HepG2 (cell line): ENCODE results near the gene BARHL2. TPM values are rescaled to one million over a fixed set of nuclear protein-coding genes. Genes with fewer than 3 reads are reported as not detected.

Source experiments
- ATAC-seq: fragments of 200-7000 bp; cut with Tn5 transposase; 3 replicates; pipeline ENCODE4 v1.9.1; 2020; ENCODE audit warnings: mild to moderate bottlenecking, moderate library complexity
- BruUV-seq: library from RNA; stranded (reverse); fragments of 400-500 nt; replicated peaks from 2 replicates; lab custom pipeline; 2021; lab: Mats Ljungman, UMichigan
- CTCF ChIA-PET: fragments of 300-600 bp; formaldehyde crosslinking; extraction: SDS; loops from one replicate; lab custom pipeline; 2021; ENCODE audit warnings: low total read pairs, inconsistent platforms, low intra/inter-chr PET ratio; lab: Yijun Ruan, JAX
- POLR2A ChIA-PET: fragments of 350-600 bp; sonication (Branson Sonifier 250); formaldehyde crosslinking; loops from one replicate; lab custom pipeline; 2020; ENCODE audit warnings: antibody characterized with exemption, inconsistent platforms; lab: Yijun Ruan, JAX
- DNase-seq: peaks from one replicate; pipeline ENCODE4 v3.0.0-alpha.2; 2015; ENCODE audit warnings: low spot score
- FAIRE-seq: peaks from 3 replicates; lab custom pipeline; 2011; peaks lifted over from hg19 to GRCh38; lab: Jason Lieb, UNC
- H2AFZ ChIP-seq: one replicate; pipeline ENCODE4 v1.6.1; 2011; ENCODE audit warnings: low read length, inconsistent platforms
- H3K27ac ChIP-seq: fragments of 300-600 bp; 3 replicates; pipeline ENCODE4 v1.8.0; 2011; ENCODE audit warnings: mixed run types, mild to moderate bottlenecking, mixed read lengths, low read length, inconsistent platforms; ENCODE audit not compliant: insufficient read depth; ENCODE audit errors: extremely low read length
- H3K27me3 ChIP-seq, 2 experiments: fragments of 200-600 bp in 1 of 2; 2 replicates in 1 of 2; 3 replicates in 1 of 2; pipeline versions ENCODE4 v1.6.0 to v1.8.0; 2011; ENCODE audit warnings: low read length in 2 of 2, mild to moderate bottlenecking in 2 of 2, moderate library complexity in 2 of 2, inconsistent platforms in 1 of 2; ENCODE audit not compliant: insufficient read depth in 2 of 2, control insufficient read depth in 1 of 2
- H3K36me3 ChIP-seq, 2 experiments: fragments of 200-600 bp in 1 of 2; replicated peaks in 1 of 2; 2 replicates in 1 of 2; 3 replicates in 1 of 2; pipeline versions ENCODE4 v1.5.1 to v1.8.0; 2011; ENCODE audit warnings: low read length in 2 of 2, inconsistent platforms in 1 of 2; ENCODE audit not compliant: insufficient read depth in 2 of 2, control insufficient read depth in 1 of 2
- H3K4me1 ChIP-seq: 2 replicates; pipeline ENCODE4 v1.5.1; 2012; ENCODE audit warnings: low read length, inconsistent platforms; ENCODE audit not compliant: insufficient read depth
- H3K4me2 ChIP-seq: 2 replicates; pipeline ENCODE4 v1.6.0; 2011; ENCODE audit warnings: low read depth, low read length, inconsistent platforms
- H3K4me3 ChIP-seq, 3 experiments: fragments of 200-600 bp in 1 of 3; sonication (generic), shearing (Covaris generic) in 1 of 3; replicated peaks in 1 of 3; 2 replicates each; pipeline ENCODE4 v1.5.1; 2011 to 2016; ENCODE audit warnings: low read length in 3 of 3, inconsistent platforms in 2 of 3, low read depth in 2 of 3, mild to moderate bottlenecking in 2 of 3, control low read depth in 1 of 3, mixed read lengths in 1 of 3; ENCODE audit not compliant: insufficient read depth in 1 of 3
- H3K79me2 ChIP-seq: one replicate; pipeline ENCODE4 v1.6.1; 2011; ENCODE audit warnings: low read length, inconsistent platforms; ENCODE audit not compliant: insufficient read depth
- H3K9ac ChIP-seq: 2 replicates; pipeline ENCODE4 v1.6.0; 2011; ENCODE audit warnings: mild to moderate bottlenecking, low read depth, low read length, inconsistent platforms; ENCODE audit not compliant: insufficient read depth
- H3K9me3 ChIP-seq: 2 replicates; pipeline ENCODE4 v1.5.1; 2012; ENCODE audit warnings: mild to moderate bottlenecking, low read length
- H4K20me1 ChIP-seq: 2 replicates; pipeline ENCODE4 v1.6.0; 2011; ENCODE audit warnings: inconsistent platforms, mild to moderate bottlenecking, low read length, moderate library complexity; ENCODE audit not compliant: insufficient read depth
- ARID2 ChIP-seq: sonication (generic); formaldehyde crosslinking; IDR thresholded peaks from 2 replicates; pipeline ENCODE4 v1.8.1; 2022; ENCODE audit warnings: mild to moderate bottlenecking, missing genetic modification reagents, borderline replicate concordance
- BATF2 ChIP-seq: sonication (generic); formaldehyde crosslinking; IDR thresholded peaks from 2 replicates; pipeline ENCODE4 v1.8.0; 2022; ENCODE audit warnings: mild to moderate bottlenecking, missing genetic modification reagents, moderate library complexity
- BCLAF1 ChIP-seq: fragments of 450-650 bp; IDR thresholded peaks from 2 replicates; pipeline ENCODE4 v1.6.1; 2017; ENCODE audit warnings: mild to moderate bottlenecking
- CENPX ChIP-seq: sonication (generic); formaldehyde crosslinking; IDR thresholded peaks from 2 replicates; pipeline ENCODE4 v1.9.0; 2021; ENCODE audit warnings: mild to moderate bottlenecking, missing genetic modification reagents, moderate library complexity
- FOXO4 ChIP-seq: sonication (generic); formaldehyde crosslinking; conservative IDR thresholded peaks from 2 replicates; pipeline ENCODE4 v1.8.1; 2023; ENCODE audit warnings: missing genetic modification reagents
- GATA4 ChIP-seq: sonication (generic); IDR thresholded peaks from 2 replicates; pipeline ENCODE4 v1.6.1; 2016; ENCODE audit warnings: antibody characterized with exemption, low read depth, borderline replicate concordance
- MEF2D ChIP-seq: sonication (generic); formaldehyde crosslinking; IDR thresholded peaks from 2 replicates; pipeline ENCODE4 v1.5.1; 2020; ENCODE audit warnings: mild to moderate bottlenecking, missing genetic modification reagents
- NFYB ChIP-seq: sonication (generic); formaldehyde crosslinking; IDR thresholded peaks from 2 replicates; pipeline ENCODE4 v1.4.0; 2020; ENCODE audit warnings: missing genetic modification reagents
- PAWR ChIP-seq: sonication (generic); formaldehyde crosslinking; IDR thresholded peaks from 2 replicates; pipeline ENCODE4 v1.4.0; 2020; ENCODE audit warnings: missing genetic modification reagents, mild to moderate bottlenecking, borderline replicate concordance
- PCBP1 ChIP-seq: fragments of 200-400 bp; formaldehyde crosslinking; IDR thresholded peaks from 2 replicates; pipeline ENCODE4 v1.6.1; 2017; ENCODE audit warnings: mild to moderate bottlenecking, low read depth, low read length, borderline replicate concordance
- PCBP2 ChIP-seq: fragments of 200-400 bp; formaldehyde crosslinking; optimal IDR thresholded peaks from 2 replicates; pipeline ENCODE3; 2018; ENCODE audit warnings: low read length, low read depth; ENCODE audit not compliant: poor library complexity, severe bottlenecking
- RBM39 ChIP-seq: fragments of 200-400 bp; formaldehyde crosslinking; IDR thresholded peaks from one replicate; pipeline ENCODE4 v1.6.1; 2018; ENCODE audit warnings: antibody characterized with exemption, mild to moderate bottlenecking, low read depth, low read length; ENCODE audit not compliant: poor library complexity, severe bottlenecking
- SP4 ChIP-seq: sonication (generic); formaldehyde crosslinking; IDR thresholded peaks from 2 replicates; pipeline ENCODE4 v1.8.1; 2023; ENCODE audit warnings: mild to moderate bottlenecking, missing genetic modification reagents
- SRSF1 ChIP-seq: fragments of 200-400 bp; formaldehyde crosslinking; optimal IDR thresholded peaks from 2 replicates; pipeline ENCODE3; 2017; ENCODE audit warnings: mild to moderate bottlenecking, low read depth, low read length, moderate library complexity
- ZBTB20 ChIP-seq: sonication (generic); formaldehyde crosslinking; IDR thresholded peaks from 2 replicates; pipeline ENCODE4 v1.8.1; 2023; ENCODE audit warnings: missing genetic modification reagents, low read depth, mild to moderate bottlenecking, borderline replicate concordance
- ZFP1 ChIP-seq: IDR thresholded peaks from 2 replicates; pipeline ENCODE4 v1.6.1; 2016
- ZNF704 ChIP-seq: sonication (generic); formaldehyde crosslinking; IDR thresholded peaks from 2 replicates; pipeline ENCODE4 v1.8.1; 2023; ENCODE audit warnings: mild to moderate bottlenecking, inconsistent platforms, moderate library complexity, missing genetic modification reagents, borderline replicate concordance
- ZNF766 ChIP-seq: sonication (generic); formaldehyde crosslinking; IDR thresholded peaks from 2 replicates; pipeline ENCODE4 v1.5.0; 2020; ENCODE audit warnings: missing genetic modification reagents, borderline replicate concordance
- ZNF883 ChIP-seq: sonication (generic); formaldehyde crosslinking; IDR thresholded peaks from 2 replicates; pipeline ENCODE4 v1.5.1; 2020; ENCODE audit warnings: mild to moderate bottlenecking, missing genetic modification reagents; ENCODE audit errors: not compliant biosample characterization
- ZNF891 ChIP-seq: sonication (generic); formaldehyde crosslinking; IDR thresholded peaks from 2 replicates; pipeline ENCODE4 v1.5.0; 2020; ENCODE audit warnings: mild to moderate bottlenecking, missing genetic modification reagents
- WGBS: methylation state at CpG from one replicate; pipeline ENCODE4 v1.1.6; 2017; ENCODE audit warnings: low lambda C conversion rate; 5-methylcytosine and 5-hydroxymethylcytosine counted together
- in situ Hi-C: cut with HindIII; loops from 2 replicates; pipeline ENCODE4 v1.10.0; 2017; ENCODE audit warnings: low pct_unique_long_range_greater_than_20kb; ENCODE audit not compliant: extremely low pct_ligation_motif_present
- intact Hi-C: fragments of 100-400 bp; cut with micrococcal nuclease; formaldehyde crosslinking; loops from one replicate; pipeline ENCODE4 v1.10.0; 2022; ENCODE audit not compliant: unreplicated experiment
- polyA plus RNA-seq, 8 experiments: library from polyadenylated mRNA; depleted of rRNA in 3 of 8; stranded (reverse) in 7 of 8; unstranded in 1 of 8; fragments of >200 nt; fragmentation: Illumina TruSeq in 4 of 8; extraction: Trizol in 4 of 8; gene quantifications; 2 replicates each; pipeline versions ENCODE4 v1.2.1 to v1.2.3, GENCODE V29; 2011 to 2016; ENCODE audit warnings: low read depth in 4 of 8, missing spikeins in 1 of 8, mixed read lengths in 1 of 8; ENCODE audit not compliant: insufficient read depth in 1 of 8
- total RNA-seq, 5 experiments: library from RNA; depleted of rRNA; stranded (reverse); fragments of >200 nt; fragmentation: Illumina TruSeq; extraction: Trizol; gene quantifications; 2 replicates each; pipeline ENCODE4 v1.2.3, GENCODE V29; 2016; ENCODE audit warnings: low read depth in 1 of 5

BARHL2 gene
- total and polyA plus RNA-seq, 2 of the 13 experiments (the other 11 are each of a cell fraction or from before 2014, with no cell fraction given), result not detected

DNA sequence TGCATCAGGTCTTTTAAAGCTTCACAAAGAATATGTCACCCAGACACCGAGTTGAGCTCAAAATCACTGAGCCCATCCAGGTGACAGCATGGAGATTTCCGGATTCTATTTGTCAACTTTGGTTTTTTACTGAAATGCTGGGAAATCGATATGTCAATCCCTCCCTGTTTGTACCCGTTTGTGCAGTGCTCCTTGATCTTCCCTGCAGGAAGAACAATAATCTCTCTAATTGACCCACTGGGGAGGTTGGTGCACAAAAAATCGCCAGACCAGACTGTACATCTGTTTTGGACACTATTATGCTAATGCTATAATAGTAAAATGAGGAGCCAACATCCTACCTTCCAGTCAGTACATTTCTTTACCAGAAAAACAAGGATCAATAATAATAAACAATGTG, 1.8 kb downstream of the BARHL2 start:
- intact Hi-C loops, result no loop called here
- in situ Hi-C loops, result no loop called here

More for the DNA sequence above, 1.8 kb downstream of the BARHL2 start:
- BruUV-seq, result no TSS peak
- no peak for FAIRE-seq
- Histone ChIP-seq H3K79me2 (no peaks in the 10 kb centered on the region), H3K9me3 (no peaks in the 10 kb centered on the region), H3K4me1 (no peaks in the 10 kb centered on the region), H3K27me3 (peaks cover 17 to 60% of the 10 kb centered on the region in 2 experiments), H3K9ac (no peak overlapping the region), H2AFZ (no peak overlapping the region), H3K4me3 (no peak overlapping the region), H3K27ac (no peak overlapping the region), H3K4me2 (no peak overlapping the region), H3K36me3 (no peaks in the 10 kb centered on the region), H4K20me1 (no peaks in the 10 kb centered on the region)
- WGBS, result under 1% methylated on average over 5 of the region's 5 CpGs
- CTCF ChIA-PET, result no interaction called here
- no peak for DNase-seq
- POLR2A ChIA-PET, result no interaction called here
- no peak for TF ChIP-seq BCLAF1
- no peak for TF ChIP-seq SP4
- no peak for TF ChIP-seq PAWR (CRISPR knock-in tag)
- TF ChIP-seq ZNF883 (CRISPR knock-in tag), result no peak
- TF ChIP-seq ZFP1 (CRISPR knock-in tag), result no peak
- no peak for TF ChIP-seq PCBP2
- TF ChIP-seq FOXO4, result no peak
- TF ChIP-seq ARID2 (CRISPR knock-in tag), result no peak
- TF ChIP-seq ZBTB20, result no peak
- no peak for TF ChIP-seq RBM39
- TF ChIP-seq SRSF1, result no peak
- TF ChIP-seq ZNF891 (CRISPR knock-in tag), result no peak
- TF ChIP-seq CENPX (CRISPR knock-in tag), result no peak
- no peak for TF ChIP-seq BATF2 (CRISPR knock-in tag)
- TF ChIP-seq GATA4, result no peak
- TF ChIP-seq NFYB (CRISPR knock-in tag), result no peak
- no peak for TF ChIP-seq ZNF766 (CRISPR knock-in tag)
- no peak for TF ChIP-seq PCBP1
- TF ChIP-seq ZNF704 (CRISPR knock-in tag), result no peak
- no peak for TF ChIP-seq MEF2D (CRISPR knock-in tag)
- no peak for ATAC-seq
